Upper lobe of left lung (tissue), 4 donors: ENCODE data around the gene RNPS1.

Experiments used
- POLR2A ChIP-seq, 4 donors: fragments of 450-650 bp; IDR thresholded peaks; one replicate each; pipeline ENCODE4 v1.5.1; 2016 to 2017; ENCODE audit warnings: antibody characterized with exemption in 4 of 4, mild to moderate bottlenecking in 2 of 4
- TF ChIP-seq, protein P1 (sequence below), 6 experiments: fragments of 450-650 bp in 4 of 6; fragments of 200-600 bp in 2 of 6; sonication (generic) in 2 of 6; IDR thresholded peaks; one replicate each; pipeline ENCODE4 v1.5.1; 2016 to 2019; ENCODE audit warnings: antibody characterized with exemption in 6 of 6

DNA sequence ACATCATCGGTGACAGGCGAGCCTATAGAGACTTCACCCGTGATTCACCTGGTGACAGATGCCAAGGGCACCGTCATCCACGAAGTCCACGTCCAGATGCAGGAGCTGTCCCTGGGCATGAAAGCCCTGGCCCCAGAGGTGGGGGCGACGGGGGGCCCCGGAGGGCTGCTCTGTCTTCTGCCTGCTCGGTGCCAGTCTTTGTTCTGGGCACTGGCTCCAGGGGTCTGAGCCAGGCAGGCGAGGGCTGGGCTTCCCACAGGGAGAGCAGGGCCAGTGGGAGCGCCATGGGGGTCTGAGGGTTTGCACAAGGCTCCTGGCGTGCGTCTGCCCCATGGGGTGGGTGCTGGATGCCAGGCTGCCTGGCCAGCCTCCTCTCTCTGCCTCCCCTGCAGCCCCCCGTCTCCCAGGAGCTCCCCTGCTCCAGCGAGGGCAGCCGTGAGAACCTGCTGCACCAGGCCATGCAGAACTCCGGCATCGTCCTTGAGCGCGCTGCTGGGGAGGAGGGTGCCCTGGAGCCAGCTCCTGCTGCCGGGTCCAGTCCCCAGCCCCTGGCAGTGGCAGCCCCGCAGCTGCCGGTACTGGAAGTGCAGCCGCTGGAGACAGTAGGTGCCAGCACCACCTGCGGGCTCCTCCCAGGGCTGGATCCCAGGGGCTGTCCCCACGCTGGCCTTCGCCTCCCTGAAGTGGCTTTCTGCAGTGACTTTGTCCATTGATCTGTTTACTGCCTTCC lies 34.7 kb downstream of the RNPS1 start:
- TF ChIP-seq, protein P1, sequence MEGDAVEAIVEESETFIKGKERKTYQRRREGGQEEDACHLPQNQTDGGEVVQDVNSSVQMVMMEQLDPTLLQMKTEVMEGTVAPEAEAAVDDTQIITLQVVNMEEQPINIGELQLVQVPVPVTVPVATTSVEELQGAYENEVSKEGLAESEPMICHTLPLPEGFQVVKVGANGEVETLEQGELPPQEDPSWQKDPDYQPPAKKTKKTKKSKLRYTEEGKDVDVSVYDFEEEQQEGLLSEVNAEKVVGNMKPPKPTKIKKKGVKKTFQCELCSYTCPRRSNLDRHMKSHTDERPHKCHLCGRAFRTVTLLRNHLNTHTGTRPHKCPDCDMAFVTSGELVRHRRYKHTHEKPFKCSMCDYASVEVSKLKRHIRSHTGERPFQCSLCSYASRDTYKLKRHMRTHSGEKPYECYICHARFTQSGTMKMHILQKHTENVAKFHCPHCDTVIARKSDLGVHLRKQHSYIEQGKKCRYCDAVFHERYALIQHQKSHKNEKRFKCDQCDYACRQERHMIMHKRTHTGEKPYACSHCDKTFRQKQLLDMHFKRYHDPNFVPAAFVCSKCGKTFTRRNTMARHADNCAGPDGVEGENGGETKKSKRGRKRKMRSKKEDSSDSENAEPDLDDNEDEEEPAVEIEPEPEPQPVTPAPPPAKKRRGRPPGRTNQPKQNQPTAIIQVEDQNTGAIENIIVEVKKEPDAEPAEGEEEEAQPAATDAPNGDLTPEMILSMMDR (IDR thresholded peaks at IDR 0.05) = no peak
- TF ChIP-seq POLR2A (IDR thresholded peaks at IDR 0.05) = no peak
